GM12892 (cell line): ENCODE data around the gene SUMO2.

Experiments
- POLR2A ChIP-seq: IDR thresholded peaks from 2 replicates; pipeline ENCODE4 v1.6.1; 2011; ENCODE audit warnings: low read depth, low read length, control low read depth
- POLR2AphosphoS5 ChIP-seq: IDR thresholded peaks from 2 replicates; pipeline ENCODE4 v1.6.1; 2011; ENCODE audit warnings: low read depth, low read length, control low read depth
- TAF1 ChIP-seq: IDR thresholded peaks from 2 replicates; pipeline ENCODE4 v1.6.1; 2011; ENCODE audit warnings: low read depth, mild to moderate bottlenecking, control low read depth, low read length, borderline replicate concordance

DNA sequence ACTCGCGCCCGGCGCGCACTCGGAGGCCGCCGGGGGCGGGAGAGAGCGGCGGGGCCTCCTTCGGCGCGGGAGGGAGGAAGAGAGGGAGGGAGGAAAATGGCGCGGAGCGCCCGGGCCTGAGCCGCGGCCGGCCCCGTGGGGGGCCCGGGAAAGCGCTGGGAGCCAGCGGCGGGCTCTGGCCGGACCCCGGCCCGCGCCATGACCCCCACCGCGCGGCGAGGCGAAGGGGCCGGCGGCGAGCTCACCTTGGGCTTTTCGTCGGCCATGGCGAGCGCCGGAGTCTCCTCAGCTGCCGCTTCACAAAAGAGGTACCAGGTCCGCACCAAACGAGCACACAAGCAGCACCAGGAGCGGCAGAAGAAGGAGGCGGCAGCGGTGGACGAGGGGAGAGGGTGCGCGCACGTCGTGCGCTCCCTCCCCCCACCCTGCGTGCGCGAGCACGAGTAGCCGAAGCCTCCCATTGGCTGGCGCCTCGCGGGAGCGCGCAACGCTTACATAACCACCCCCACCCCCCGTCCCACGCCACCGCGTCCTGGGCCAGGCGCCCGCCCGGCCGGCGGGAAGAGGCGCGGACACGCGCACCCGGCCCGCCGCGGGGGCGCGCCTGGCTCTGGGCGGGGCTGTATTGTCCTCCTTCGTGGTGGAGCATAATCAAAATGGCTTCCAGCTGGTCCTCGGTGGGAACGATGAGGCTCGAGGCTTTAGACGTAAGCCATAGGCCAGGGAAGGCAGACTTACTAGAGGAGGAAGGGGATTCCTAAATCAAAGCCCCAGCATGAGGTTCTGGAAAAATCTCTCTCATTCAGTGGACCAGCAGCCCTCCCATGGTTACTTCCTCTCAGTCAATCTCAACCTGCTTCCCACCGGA, at the start of gene SUMO2:
- TF ChIP-seq POLR2A (peak; percentile 80; the same call in 1 of the 2 replicates), POLR2AphosphoS5 (peak; percentile 68; the same call in 1 of the 2 replicates), TAF1 (peak; percentile 66)
